GM18873 (cell line): ENCODE data around the gene SMIM44.
"Not testable (repeated sequence)": the region's sequence is repeated elsewhere in the genome, so short reads cannot be mapped to it uniquely, and the experiment has no call there.

Experiments
- ATAC-seq: cut with Tn5 transposase; IDR thresholded peaks from one replicate; pipeline ENCODE4 v1.9.1; 2021; ENCODE audit warnings: mild to moderate bottlenecking, moderate library complexity, moderate number of reproducible peaks; ENCODE audit not compliant: unreplicated experiment, low FRiP score

SMIM44 gene

GRCh38 chr19:3518659-3519058 lies 35.4 kb upstream of the SMIM44 start:
- no peak for ATAC-seq

- no peak for ATAC-seq
Observed at GRCh38 chr19:3518255-3518654, 35.0 kb upstream of the SMIM44 start.

- ATAC-seq = no peak
Observed at GRCh38 chr19:3517638-3518037, 34.4 kb upstream of the SMIM44 start.

GRCh38 chr19:3516675-3517207 lies 33.5 kb upstream of the SMIM44 start:
- ATAC-seq = no peak

GRCh38 chr19:3515891-3516422 lies 32.7 kb upstream of the SMIM44 start:
- no peak for ATAC-seq

- no peak for ATAC-seq
Observed at GRCh38 chr19:3514930-3515329, 31.7 kb upstream of the SMIM44 start.

- ATAC-seq = no peak
Observed at GRCh38 chr19:3513229-3514140, 30.2 kb upstream of the SMIM44 start.

GRCh38 chr19:3512562-3513228 lies 29.5 kb upstream of the SMIM44 start:
- ATAC-seq = no peak

- no peak for ATAC-seq
Observed at GRCh38 chr19:3511506-3512251, 28.4 kb upstream of the SMIM44 start.

GRCh38 chr19:3510727-3511126 lies 27.5 kb upstream of the SMIM44 start:
- no peak for ATAC-seq

- no peak for ATAC-seq
Observed at GRCh38 chr19:3509566-3509989, 26.3 kb upstream of the SMIM44 start.

GRCh38 chr19:3508771-3509535 lies 25.7 kb upstream of the SMIM44 start:
- ATAC-seq = no peak

GRCh38 chr19:3508121-3508661 lies 24.9 kb upstream of the SMIM44 start:
- ATAC-seq = not testable (repeated sequence)

- ATAC-seq = no peak
Observed at GRCh38 chr19:3507371-3508120, 24.3 kb upstream of the SMIM44 start.

- peak; percentile 23 for ATAC-seq
Observed at GRCh38 chr19:3506384-3507340, 23.4 kb upstream of the SMIM44 start.

GRCh38 chr19:3505598-3506383 lies 22.6 kb upstream of the SMIM44 start, which contains the start of gene FZR1:
TSS of gene FZR1 (plus strand) at chr19:3506311. CDS start at chr19:3522990, 16,679 bp downstream.
- ATAC-seq = peak; percentile 77

GRCh38 chr19:3504735-3505134 lies 21.5 kb upstream of the SMIM44 start:
- ATAC-seq = no peak
